Dedifferentiated amniotic fluid mesenchymal stem cell (primary cell): Measurements from ENCODE around the gene DGKD.

Source experiments
- DNase-seq: peaks from one replicate; pipeline ENCODE4 v3.0.0-alpha.2; 2016; ENCODE audit errors: extremely low spot score

The DGKD gene

GRCh38 chr2:233338812-233339368 lies 15.4 kb upstream of the DGKD start:
- no peak for DNase-seq

GRCh38 chr2:233339427-233339826 lies 14.9 kb upstream of the DGKD start:
- DNase-seq = no peak

- no peak for DNase-seq
These were observed 13.0 kb upstream of the DGKD start for GRCh38 chr2:233341296-233341695.

GRCh38 chr2:233342301-233342700 lies 12.0 kb upstream of the DGKD start:
- DNase-seq = no peak

GRCh38 chr2:233343171-233343705 lies 11.1 kb upstream of the DGKD start:
- no peak for DNase-seq

- no peak for DNase-seq
These were observed 7.9 kb upstream of the DGKD start for GRCh38 chr2:233346376-233346775.

- no peak for DNase-seq
These were observed 7.4 kb upstream of the DGKD start for GRCh38 chr2:233346930-233347329.

- no peak for DNase-seq
These were observed 5.0 kb upstream of the DGKD start for GRCh38 chr2:233349005-233349998.

GRCh38 chr2:233350708-233351107 lies 3.6 kb upstream of the DGKD start:
- peak; percentile 81 for DNase-seq

- DNase-seq = no peak
These were observed 2.9 kb upstream of the DGKD start for GRCh38 chr2:233351423-233351822.

GRCh38 chr2:233352141-233352842 lies 2.0 kb upstream of the DGKD start:
- DNase-seq = no peak

- no peak for DNase-seq
These were observed 1.1 kb upstream of the DGKD start for GRCh38 chr2:233353101-233353768.

- DNase-seq = no peak
These were observed 218 bp downstream of the DGKD start for GRCh38 chr2:233354500-233354924.

GRCh38 chr2:233354971-233355574 lies 779 bp downstream of the DGKD start:
- no peak for DNase-seq

GRCh38 chr2:233355916-233356315 lies 1.6 kb downstream of the DGKD start:
- no peak for DNase-seq

- DNase-seq = no peak
These were observed 2.4 kb downstream of the DGKD start for GRCh38 chr2:233356546-233357308.

- no peak for DNase-seq
These were observed 4.0 kb downstream of the DGKD start for GRCh38 chr2:233358335-233358734.

GRCh38 chr2:233358947-233359346 lies 4.7 kb downstream of the DGKD start:
- DNase-seq = no peak

GRCh38 chr2:233359823-233360222 lies 5.5 kb downstream of the DGKD start:
- DNase-seq = no peak

- DNase-seq = no peak
These were observed 6.5 kb downstream of the DGKD start for GRCh38 chr2:233360771-233361176.

- DNase-seq = no peak
These were observed 7.0 kb downstream of the DGKD start for GRCh38 chr2:233361297-233361696.
